GM23338 (cell line): ENCODE measurements around the gene NHEJ1. TPM values are rescaled to one million over a fixed set of nuclear protein-coding genes. Genes with fewer than 3 reads are reported as not detected.
A peak's percentile ranks its signal among the peaks of the same experiment; 100 is the strongest.
"Not testable (repeated sequence)": the region's sequence is repeated elsewhere in the genome, so short reads cannot be mapped to it uniquely, and the experiment has no call there.

Experiments
- ATAC-seq: fragments of 200-7000 bp; cut with Tn5 transposase; 3 replicates; pipeline ENCODE4 v1.9.1; 2020
- DNase-seq: peaks from one replicate; pipeline ENCODE4 v3.0.0-alpha.2; 2015; ENCODE audit warnings: low spot score
- H2AFZ ChIP-seq: fragments of 200-600 bp; sonication (generic); 2 replicates; pipeline ENCODE4 v1.8.0; 2016; ENCODE audit warnings: antibody characterized with exemption, mild to moderate bottlenecking, moderate library complexity
- H3F3A ChIP-seq: fragments of 200-600 bp; sonication (generic); replicated peaks from 2 replicates; pipeline ENCODE4 v1.8.0; 2017; ENCODE audit warnings: antibody characterized with exemption, mixed run types, low read depth
- H3K27ac ChIP-seq: fragments of 200-600 bp; sonication (generic); 2 replicates; pipeline ENCODE4 v1.6.1; 2016; ENCODE audit warnings: low read depth
- H3K27me3 ChIP-seq: fragments of 200-600 bp; sonication (generic); 2 replicates; pipeline ENCODE4 v1.8.0; 2016; ENCODE audit warnings: mild to moderate bottlenecking, mixed run types, moderate library complexity; ENCODE audit not compliant: insufficient read depth
- H3K36me3 ChIP-seq: fragments of 200-600 bp; sonication (generic); 2 replicates; pipeline ENCODE4 v1.8.0; 2016; ENCODE audit warnings: mild to moderate bottlenecking; ENCODE audit not compliant: insufficient read depth
- H3K4me1 ChIP-seq: fragments of 200-600 bp; sonication (generic); 2 replicates; pipeline ENCODE4 v1.8.0; 2016; ENCODE audit warnings: mild to moderate bottlenecking, moderate library complexity; ENCODE audit not compliant: insufficient read depth
- H3K4me2 ChIP-seq: fragments of 200-600 bp; sonication (generic); 2 replicates; pipeline ENCODE4 v1.7.1; 2017; ENCODE audit warnings: mixed run types
- H3K4me3 ChIP-seq: fragments of 200-600 bp; sonication (generic); 2 replicates; pipeline ENCODE4 v1.6.1; 2016; ENCODE audit warnings: mixed run types
- H3K79me2 ChIP-seq: fragments of 200-600 bp; sonication (generic); replicated peaks from 2 replicates; pipeline ENCODE4 v1.8.0; 2017; ENCODE audit warnings: mild to moderate bottlenecking; ENCODE audit not compliant: insufficient read depth
- H3K9me2 ChIP-seq: fragments of 200-600 bp; sonication (generic); 2 replicates; pipeline ENCODE4 v1.8.0; 2017; ENCODE audit not compliant: insufficient read depth
- H4K20me1 ChIP-seq: fragments of 200-600 bp; sonication (generic); replicated peaks from 2 replicates; pipeline ENCODE4 v1.8.0; 2017; ENCODE audit warnings: mild to moderate bottlenecking; ENCODE audit not compliant: insufficient read depth
- H3K27ac Mint-ChIP-seq: 2 replicates; pipeline ENCODE4 v1.8.0; 2020; ENCODE audit warnings: inconsistent platforms, mild to moderate bottlenecking, moderate library complexity, mixed read lengths
- H3K27me3 Mint-ChIP-seq: 3 replicates; pipeline ENCODE4 v1.8.0; 2022; ENCODE audit warnings: low read depth, mild to moderate bottlenecking, moderate library complexity, mixed read lengths, inconsistent platforms; ENCODE audit not compliant: insufficient read depth, poor library complexity
- H3K36me3 Mint-ChIP-seq: 3 replicates; pipeline ENCODE4 v1.8.0; 2021; ENCODE audit warnings: low read depth, mild to moderate bottlenecking, inconsistent platforms, moderate library complexity, mixed read lengths
- H3K4me1 Mint-ChIP-seq: 3 replicates; pipeline ENCODE4 v1.8.0; 2020; ENCODE audit warnings: mild to moderate bottlenecking, inconsistent platforms, mixed read lengths
- H3K4me3 Mint-ChIP-seq: 3 replicates; pipeline ENCODE4 v1.8.0; 2021; ENCODE audit warnings: moderate library complexity, mild to moderate bottlenecking, inconsistent platforms, mixed read lengths
- H3K9me3 Mint-ChIP-seq: 3 replicates; pipeline ENCODE4 v1.8.0; 2020; ENCODE audit warnings: moderate library complexity, mild to moderate bottlenecking, inconsistent platforms, mixed read lengths
- CTCF ChIP-seq, 2 experiments: fragments of 200-600 bp in 1 of 2; sonication (generic) in 1 of 2; conservative IDR thresholded peaks; 2 replicates each; pipeline versions ENCODE4 v1.5.1 to v1.6.1; 2016 to 2017; ENCODE audit warnings: antibody characterized with exemption in 2 of 2, low read depth in 2 of 2, mild to moderate bottlenecking in 2 of 2, moderate library complexity in 1 of 2
- POLR2AphosphoS5 ChIP-seq: IDR thresholded peaks from 2 replicates; pipeline ENCODE4 v1.6.1; 2016; ENCODE audit warnings: antibody characterized with exemption, low read depth
- ZNF114 ChIP-seq: fragments of 250-450 bp; sonication (Bioruptor Pico); IDR thresholded peaks from 2 replicates; pipeline ENCODE4 v1.5.0; 2020; ENCODE audit warnings: mild to moderate bottlenecking, moderate library complexity
- polyA plus RNA-seq: library from polyadenylated mRNA; unstranded; fragments of >200 nt; fragmentation: Nextera tagmentation; extraction: Ambion mirVana; gene quantifications from 2 replicates; pipeline ENCODE4 v1.2.1, GENCODE V29; 2016
- total RNA-seq: library from RNA; depleted of rRNA; stranded (reverse); fragments of >200 nt; shearing (Covaris generic); gene quantifications from 2 replicates; pipeline ENCODE4 v1.2.3, GENCODE V29; 2014

The NHEJ1 gene
- total and polyA plus RNA-seq, 2 experiments from 2014 or later = 19.6 to 30.6 TPM

- H3K9me2 ChIP-seq = no peaks in the 10 kb centered on the region
- H3K4me2 ChIP-seq = no peak overlapping the region
- DNase-seq (no peak), ATAC-seq (no peak)
- peaks cover 9% of the 10 kb centered on the region; the same call in 2 of the 3 replicates for H3K9me3 Mint-ChIP-seq
- peaks cover 15% of the 10 kb centered on the region; the same call in 2 of the 3 replicates for H3K4me1 Mint-ChIP-seq
- TF ChIP-seq ZNF114 (CRISPR knock-in tag) (no peak), POLR2AphosphoS5 (no peak)
- H3K4me1 ChIP-seq = peaks cover 15% of the 10 kb centered on the region
- no peak overlapping the region for H3K27ac ChIP-seq
- no peak overlapping the region for H2AFZ ChIP-seq
- no peaks in the 10 kb centered on the region; the same call in 1 of the 2 replicates for H4K20me1 ChIP-seq
- no peak overlapping the region for H3K4me3 Mint-ChIP-seq
- H3K27me3 Mint-ChIP-seq = peaks cover 10% of the 10 kb centered on the region
- no peaks in the 10 kb centered on the region; the same call in 1 of the 2 replicates for H3K36me3 ChIP-seq
- H3K36me3 Mint-ChIP-seq = peaks cover 11% of the 10 kb centered on the region; the same call in 2 of the 3 replicates
- no peak overlapping the region for H3K27ac Mint-ChIP-seq
- H3F3A ChIP-seq = peaks cover 15% of the 10 kb centered on the region; the same call in 1 of the 2 replicates
- H3K79me2 ChIP-seq = no peaks in the 10 kb centered on the region
- H3K27me3 ChIP-seq = no peaks in the 10 kb centered on the region
- H3K4me3 ChIP-seq = no peak overlapping the region
Measured at GRCh38 chr2:219204425-219205164, 44.0 kb upstream of the NHEJ1 start.

- H3K27me3 ChIP-seq, H3K4me2 ChIP-seq, ATAC-seq, H3K4me3 ChIP-seq, H3K79me2 ChIP-seq, H2AFZ ChIP-seq, DNase-seq, H3K9me2 ChIP-seq, H3K27ac ChIP-seq, H3K9me3 Mint-ChIP-seq, H3K4me3 Mint-ChIP-seq, H3K4me1 ChIP-seq, H3K27ac Mint-ChIP-seq, H3F3A ChIP-seq, H4K20me1 ChIP-seq, H3K36me3 Mint-ChIP-seq, H3K36me3 ChIP-seq: not testable (repeated sequence)
- Mint-ChIP-seq H3K27me3 (peaks cover 17% of the 10 kb centered on the region), H3K4me1 (peaks cover 10% of the 10 kb centered on the region; the same call in 2 of the 3 replicates)
- 0 out of 4 replicates have a peak, but pooled peaks of 1 of the 2 experiments have one; percentile 8 for TF ChIP-seq CTCF (conservative IDR thresholded peaks at IDR 0.05; ENCODE audit: low read depth in 2 of 2)
Measured at GRCh38 chr2:219201331-219201730, 40.7 kb upstream of the NHEJ1 start.

DNA sequence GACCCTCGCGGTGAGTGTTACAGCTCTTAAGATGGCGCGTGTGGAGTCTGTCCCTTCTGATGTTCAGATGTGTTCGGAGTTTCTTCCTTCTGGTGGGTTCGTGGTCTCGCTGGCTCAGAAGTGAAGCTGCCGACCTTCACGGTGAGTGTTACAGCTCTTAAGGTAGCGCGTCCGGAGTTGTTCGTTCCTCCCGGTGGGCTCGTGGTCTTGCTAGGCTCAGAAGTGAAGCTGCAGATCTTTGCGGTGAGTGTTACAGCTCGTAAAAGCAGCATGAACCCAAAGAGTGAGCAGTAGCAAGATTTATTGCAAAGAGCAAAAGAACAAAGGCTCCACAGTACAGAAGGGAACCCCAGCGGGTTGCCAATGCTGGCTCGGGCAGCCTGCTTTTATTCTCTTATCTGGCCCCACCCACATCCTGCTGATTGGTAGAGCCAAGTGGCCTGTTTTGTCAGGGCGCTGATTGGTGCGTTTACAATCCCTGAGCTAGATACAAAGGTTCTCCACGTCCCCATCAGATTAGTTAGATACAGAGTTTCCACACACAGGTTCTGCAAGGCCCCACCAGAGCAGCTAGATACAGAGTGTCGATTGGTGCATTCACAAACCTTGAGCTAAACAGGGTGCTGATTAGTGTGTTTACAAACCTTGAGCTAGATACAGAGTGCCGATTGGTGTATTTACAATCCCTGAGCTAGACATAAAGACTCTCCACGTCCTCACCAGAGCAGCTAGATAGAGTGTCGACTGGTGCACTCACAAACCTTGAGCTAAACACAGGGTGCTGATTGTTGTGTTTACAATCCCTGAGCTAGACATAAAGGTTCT is 40.1 kb upstream of the NHEJ1 start:
- H3K36me3 Mint-ChIP-seq, H3K27ac ChIP-seq, H2AFZ ChIP-seq, H3K4me3 Mint-ChIP-seq, ATAC-seq, H3K27ac Mint-ChIP-seq, H3K79me2 ChIP-seq, H3K4me2 ChIP-seq, H4K20me1 ChIP-seq, H3F3A ChIP-seq, H3K9me2 ChIP-seq, H3K27me3 ChIP-seq, H3K4me3 ChIP-seq, H3K36me3 ChIP-seq, H3K4me1 Mint-ChIP-seq, H3K4me1 ChIP-seq, DNase-seq, H3K9me3 Mint-ChIP-seq: not testable (repeated sequence)
- peaks cover 17% of the 10 kb centered on the region for H3K27me3 Mint-ChIP-seq
